Natural killer cell treated with Interleukin-12 subunit alpha and Interleukin-12 subunit beta and Interleukin-15 and Interleukin-18, amount 100 ng/mL, for 72 hours (primary cell): ENCODE results near the gene RIT1. TPM values are rescaled to one million over a fixed set of nuclear protein-coding genes. Genes with fewer than 3 reads are reported as not detected.

Source experiments
- ATAC-seq, 2 donors: fragments of 150-1000 bp; cut with Tn5 transposase in 1 of 2; sonication (Bioruptor Pico), chemical (Tn5 transposase) in 1 of 2; 2 replicates each; pipeline ENCODE4 v1.10.0; 2021
- DNase-seq: peaks from one replicate; pipeline ENCODE4 v3.0.0; 2022; ENCODE audit warnings: low spot score
- H3K27ac Mint-ChIP-seq, 2 donors: 1 replicate in 1 of 2; 2 replicates in 1 of 2; pipeline ENCODE4 v1.8.0; 2022; ENCODE audit warnings: mixed read lengths in 2 of 2, mild to moderate bottlenecking in 1 of 2, moderate library complexity in 1 of 2
- H3K27me3 Mint-ChIP-seq, 2 donors: 1 replicate in 1 of 2; 2 replicates in 1 of 2; pipeline ENCODE4 v1.8.0; 2022; ENCODE audit warnings: mixed read lengths in 2 of 2
- H3K36me3 Mint-ChIP-seq: one replicate; pipeline ENCODE4 v1.8.0; 2022; ENCODE audit warnings: mixed read lengths
- H3K4me1 Mint-ChIP-seq, 2 donors: 1 replicate in 1 of 2; 2 replicates in 1 of 2; pipeline ENCODE4 v1.8.0; 2022; ENCODE audit warnings: low read depth in 2 of 2, mixed read lengths in 2 of 2, mild to moderate bottlenecking in 1 of 2
- H3K4me3 Mint-ChIP-seq: one replicate; pipeline ENCODE4 v1.8.0; 2022; ENCODE audit warnings: mixed read lengths
- H3K9me3 Mint-ChIP-seq: 2 replicates; pipeline ENCODE4 v1.8.0; 2022; ENCODE audit warnings: mixed read lengths
- total RNA-seq, 2 donors: library from RNA; stranded (reverse); gene quantifications; one replicate each; pipeline ENCODE4 v1.2.3, GENCODE V29; 2022

Gene RIT1, protein sequence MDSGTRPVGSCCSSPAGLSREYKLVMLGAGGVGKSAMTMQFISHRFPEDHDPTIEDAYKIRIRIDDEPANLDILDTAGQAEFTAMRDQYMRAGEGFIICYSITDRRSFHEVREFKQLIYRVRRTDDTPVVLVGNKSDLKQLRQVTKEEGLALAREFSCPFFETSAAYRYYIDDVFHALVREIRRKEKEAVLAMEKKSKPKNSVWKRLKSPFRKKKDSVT
- 10 to 100 TPM; 29.4 to 40.2 TPM for total RNA-seq

DNA sequence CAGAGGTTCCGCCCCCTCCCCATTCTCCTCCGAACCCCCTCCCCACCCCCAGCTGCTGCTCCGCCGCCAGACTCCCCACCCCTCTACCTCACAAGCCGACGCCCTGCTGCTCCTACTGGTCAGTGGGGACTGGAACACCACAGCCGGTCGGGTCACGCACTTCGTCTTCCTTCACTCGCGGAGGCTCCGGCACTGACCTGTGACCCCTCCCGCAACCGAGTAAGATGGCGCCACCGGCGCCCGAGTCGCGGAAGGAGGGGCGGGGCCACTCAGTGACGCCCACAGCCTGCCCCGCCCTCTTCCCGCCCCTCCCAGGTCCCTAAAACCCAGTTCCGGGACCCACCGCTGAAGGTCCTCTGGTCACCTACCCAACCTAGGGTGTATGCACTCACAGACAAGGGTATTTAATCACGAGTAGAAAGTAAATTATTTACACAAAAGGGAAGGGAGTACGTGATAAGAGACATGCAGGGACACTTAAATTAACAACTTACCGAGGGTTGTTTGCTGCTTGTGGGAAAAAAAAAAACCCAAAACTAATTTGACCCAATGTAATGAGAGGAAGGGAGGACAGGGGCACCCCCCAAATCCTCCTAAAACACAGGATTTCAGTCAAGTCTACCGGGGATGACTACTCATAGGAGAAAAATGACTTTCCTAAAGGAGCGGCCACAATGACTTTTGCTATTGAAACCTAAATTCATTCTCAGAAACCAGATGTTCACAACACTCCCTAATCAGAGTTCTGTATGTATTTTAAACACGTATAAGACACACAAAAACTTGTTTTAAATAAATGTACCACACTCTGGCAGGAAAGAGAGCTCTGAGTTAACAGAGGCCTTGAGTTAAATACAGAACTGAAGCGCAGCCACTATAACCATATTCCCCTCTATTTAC lies at the start of gene RIT1:
Gene RIT1, minus strand, starts transcription at position 194 of the 900 bp plus-strand sequence. CDS start 588 bp downstream, outside the sequence.
- H3K4me1 Mint-ChIP-seq: peaks cover 19 to 25% of the 10 kb centered on the region in 2 donors
- H3K27ac Mint-ChIP-seq: peak within 1 kb of the TSS; percentile 91 to 99
- ATAC-seq (peak; percentile 99), DNase-seq (peak; percentile 89)
- H3K9me3 Mint-ChIP-seq: no peaks in the 10 kb centered on the region
- H3K4me3 Mint-ChIP-seq: peak within 1 kb of the TSS; percentile 93
- H3K36me3 Mint-ChIP-seq: peaks cover 12% of the 10 kb centered on the region
- no peaks in the 10 kb centered on the region for H3K27me3 Mint-ChIP-seq

- no peaks in the 10 kb centered on the region for H3K9me3 Mint-ChIP-seq
- H3K27ac Mint-ChIP-seq: peak overlapping the region; percentile 31 to 91
- no peaks in the 10 kb centered on the region for H3K27me3 Mint-ChIP-seq
- ATAC-seq (no peak), DNase-seq (no peak)
- H3K4me1 Mint-ChIP-seq: peaks cover 10 to 14% of the 10 kb centered on the region in 2 donors
- H3K36me3 Mint-ChIP-seq: peaks cover 6% of the 10 kb centered on the region
- H3K4me3 Mint-ChIP-seq: no peak overlapping the region
These were observed 49.1 kb upstream of the RIT1 start for GRCh38 chr1:155960081-155960745.

- ATAC-seq: no peak
- Mint-ChIP-seq H3K4me3 (no peak overlapping the region), H3K27ac (no peak overlapping the region), H3K9me3 (no peaks in the 10 kb centered on the region), H3K27me3 (no peaks in the 10 kb centered on the region), H3K36me3 (peaks cover 12% of the 10 kb centered on the region), H3K4me1 (peaks cover 6 to 11% of the 10 kb centered on the region in 2 donors)
- DNase-seq: no peak
These were observed 46.3 kb upstream of the RIT1 start for GRCh38 chr1:155957411-155957915.

DNA sequence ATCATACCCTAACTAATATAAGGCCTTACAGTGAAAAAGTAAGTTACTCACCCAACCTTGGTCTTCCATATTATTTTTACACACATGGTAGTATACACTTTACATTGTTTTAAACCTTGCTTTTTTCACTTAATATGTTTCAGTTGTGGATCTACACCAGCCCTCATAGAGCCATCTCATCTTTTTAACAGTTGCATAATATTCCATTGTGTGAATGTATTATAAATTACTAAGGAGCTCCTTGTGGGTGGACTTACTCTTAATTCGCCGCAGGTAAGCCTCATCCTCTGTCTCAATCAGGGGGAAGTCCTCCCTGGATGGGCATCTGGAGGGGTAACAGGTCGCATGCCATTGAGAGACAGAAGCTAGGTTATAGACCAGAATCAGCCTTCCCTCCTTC lies 43.5 kb upstream of the RIT1 start:
- Mint-ChIP-seq H3K27me3 (no peaks in the 10 kb centered on the region), H3K27ac (no peak overlapping the region), H3K36me3 (peaks cover 12% of the 10 kb centered on the region), H3K4me1 (peaks cover 0 to 5% of the 10 kb centered on the region in 2 donors), H3K9me3 (no peaks in the 10 kb centered on the region), H3K4me3 (no peak overlapping the region)
- ATAC-seq (no peak), DNase-seq (no peak)

- no peak for DNase-seq
- no peak overlapping the region for H3K4me3 Mint-ChIP-seq
- H3K9me3 Mint-ChIP-seq: no peaks in the 10 kb centered on the region
- H3K27me3 Mint-ChIP-seq: no peaks in the 10 kb centered on the region
- H3K27ac Mint-ChIP-seq: no peak overlapping the region
- ATAC-seq: no peak
- H3K4me1 Mint-ChIP-seq: peaks cover 0 to 5% of the 10 kb centered on the region in 2 donors
- peaks cover 12% of the 10 kb centered on the region for H3K36me3 Mint-ChIP-seq
These were observed 41.3 kb upstream of the RIT1 start for GRCh38 chr1:155952505-155952890.

- DNase-seq: no peak
- Mint-ChIP-seq H3K4me3 (no peak overlapping the region), H3K9me3 (no peaks in the 10 kb centered on the region), H3K27ac (no peak overlapping the region), H3K27me3 (no peaks in the 10 kb centered on the region), H3K4me1 (peaks cover 0 to 9% of the 10 kb centered on the region in 2 donors), H3K36me3 (peaks cover 8% of the 10 kb centered on the region)
- ATAC-seq: peak in 1 of 2 donors; percentile 15
These were observed 40.8 kb upstream of the RIT1 start for GRCh38 chr1:155951753-155952504.

DNA sequence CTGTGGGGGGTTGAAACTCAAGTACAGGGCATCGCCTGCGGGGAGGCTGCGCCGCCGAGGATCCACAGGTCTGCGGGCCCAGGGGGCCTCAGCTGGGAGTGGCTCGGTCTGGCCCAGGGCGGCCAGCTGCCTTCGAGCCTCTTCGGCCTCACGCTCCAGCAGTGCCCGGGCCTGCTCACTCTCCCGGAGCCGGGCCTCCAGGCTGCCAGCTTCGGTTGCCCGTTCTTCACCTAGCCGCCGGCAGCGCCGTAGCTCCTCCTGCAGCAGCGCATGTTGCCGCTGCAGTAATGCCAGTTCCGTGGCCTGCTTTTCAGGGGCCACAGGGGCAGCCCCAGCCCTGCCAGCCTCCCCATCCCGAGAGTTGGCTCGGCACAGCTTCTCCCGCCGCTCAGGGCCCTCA lies 39.7 kb upstream of the RIT1 start:
- no peak for ATAC-seq
- Mint-ChIP-seq H3K27me3 (no peaks in the 10 kb centered on the region), H3K27ac (no peak overlapping the region), H3K36me3 (peaks cover 18% of the 10 kb centered on the region), H3K9me3 (no peaks in the 10 kb centered on the region), H3K4me1 (peaks cover 6 to 20% of the 10 kb centered on the region in 2 donors), H3K4me3 (no peak overlapping the region)
- no peak for DNase-seq

DNA sequence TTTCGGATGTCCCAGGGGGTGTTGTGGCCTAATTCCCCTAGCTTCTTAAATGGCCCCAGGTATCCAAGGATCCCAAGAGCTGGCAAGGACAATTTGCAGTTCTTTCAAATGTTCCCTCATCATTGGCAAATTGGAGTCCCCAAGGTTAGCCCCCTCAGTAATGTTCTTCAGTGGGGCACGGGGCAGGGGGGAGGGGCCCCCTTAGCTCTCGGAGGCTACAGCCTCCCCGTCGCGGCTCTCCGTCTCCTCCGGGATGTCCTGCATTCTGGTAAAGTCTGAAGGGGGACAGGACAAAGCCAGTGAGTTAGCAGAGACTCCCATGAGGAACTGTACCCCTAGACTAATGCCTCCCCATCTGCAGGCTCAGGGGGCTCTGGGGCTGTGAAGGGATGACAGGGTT lies 36.6 kb upstream of the RIT1 start:
- Mint-ChIP-seq H3K27me3 (no peaks in the 10 kb centered on the region), H3K27ac (peak overlapping the region; percentile 92 to 99), H3K4me1 (peaks cover 13 to 30% of the 10 kb centered on the region in 2 donors), H3K36me3 (peaks cover 12% of the 10 kb centered on the region), H3K9me3 (no peaks in the 10 kb centered on the region), H3K4me3 (no peak overlapping the region)
- DNase-seq (no peak), ATAC-seq (no peak)

GRCh38 chr1:155947292-155947691 lies 36.1 kb upstream of the RIT1 start:
- peaks cover 12% of the 10 kb centered on the region for H3K36me3 Mint-ChIP-seq
- H3K4me3 Mint-ChIP-seq: peak overlapping the region; percentile 94
- peaks cover 13 to 33% of the 10 kb centered on the region in 2 donors for H3K4me1 Mint-ChIP-seq

GRCh38 chr1:155946633-155947219 lies 35.6 kb upstream of the RIT1 start:
- H3K36me3 Mint-ChIP-seq: peaks cover 12% of the 10 kb centered on the region
- no peaks in the 10 kb centered on the region for H3K9me3 Mint-ChIP-seq
- H3K27me3 Mint-ChIP-seq: no peaks in the 10 kb centered on the region
- peak in 1 of 2 donors; percentile 22 for ATAC-seq
- H3K4me1 Mint-ChIP-seq: peaks cover 14 to 39% of the 10 kb centered on the region in 2 donors
- H3K27ac Mint-ChIP-seq: peak overlapping the region; percentile 92 to 99
- peak overlapping the region; percentile 94 for H3K4me3 Mint-ChIP-seq
- DNase-seq: no peak

More at GRCh38 chr1:155947292-155947691, 36.1 kb upstream of the RIT1 start:
- no peak for ATAC-seq
- DNase-seq: no peak
- no peaks in the 10 kb centered on the region for H3K9me3 Mint-ChIP-seq
- no peaks in the 10 kb centered on the region for H3K27me3 Mint-ChIP-seq
- peak overlapping the region; percentile 92 to 99 for H3K27ac Mint-ChIP-seq

GRCh38 chr1:155944444-155944799 lies 33.3 kb upstream of the RIT1 start:
- Mint-ChIP-seq H3K27ac (peak overlapping the region; percentile 92 to 99), H3K27me3 (no peaks in the 10 kb centered on the region), H3K9me3 (no peaks in the 10 kb centered on the region), H3K4me1 (peaks cover 31 to 50% of the 10 kb centered on the region in 2 donors), H3K36me3 (peaks cover 12% of the 10 kb centered on the region), H3K4me3 (peak overlapping the region; percentile 17)
- ATAC-seq (no peak), DNase-seq (no peak)

- peak overlapping the region; percentile 74 to 82 for H3K27ac Mint-ChIP-seq
- peaks cover 12% of the 10 kb centered on the region for H3K36me3 Mint-ChIP-seq
- no peak overlapping the region for H3K4me3 Mint-ChIP-seq
- no peaks in the 10 kb centered on the region for H3K9me3 Mint-ChIP-seq
- DNase-seq: no peak
- H3K4me1 Mint-ChIP-seq: peaks cover 34 to 50% of the 10 kb centered on the region in 2 donors
- H3K27me3 Mint-ChIP-seq: no peaks in the 10 kb centered on the region
- ATAC-seq: no peak
These were observed 31.5 kb upstream of the RIT1 start for GRCh38 chr1:155942578-155943141.
